GM23248 (cell line): ENCODE data around the gene ALG2.

Experiments used
- EZH2 ChIP-seq: fragments of 200-600 bp; sonication (generic); IDR thresholded peaks from 2 replicates; pipeline ENCODE4 v1.6.1; 2018; ENCODE audit warnings: antibody characterized with exemption, mild to moderate bottlenecking; ENCODE audit not compliant: insufficient read depth, poor library complexity, severe bottlenecking
- EZH2phosphoT487 ChIP-seq: fragments of 200-600 bp; sonication (generic); IDR thresholded peaks from 2 replicates; pipeline ENCODE4 v1.6.1; 2018; ENCODE audit warnings: antibody characterized with exemption, moderate library complexity, mild to moderate bottlenecking, low read depth; ENCODE audit not compliant: insufficient read depth

GRCh38 chr9:99251157-99251556, 29.4 kb upstream of the ALG2 start:
- no peak for TF ChIP-seq EZH2
- no peak for TF ChIP-seq EZH2phosphoT487
